ENCODE data around the gene TIMM8A. TPM values are rescaled to one million over a fixed set of nuclear protein-coding genes. Genes with fewer than 3 reads are reported as not detected.
A peak's percentile ranks its signal among the peaks of the same experiment; 100 is the strongest.
"Not testable (repeated sequence)": the region's sequence is repeated elsewhere in the genome, so short reads cannot be mapped to it uniquely, and the experiment has no call there.

The TIMM8A gene
- total RNA-seq, 2 donors from 2014 or later = 4.5 to 6.3 TPM

- TF ChIP-seq CTCF (IDR thresholded peaks at IDR 0.05) = no peak
- Histone ChIP-seq H3K9me3 (no peaks in the 10 kb centered on the region), H3K36me3 (no peaks in the 10 kb centered on the region), H3K4me3 (no peak overlapping the region), H3K27ac (no peak overlapping the region), H3K4me1 (no peaks in the 10 kb centered on the region), H3K27me3 (no peaks in the 10 kb centered on the region)
- no peak for DNase-seq (ENCODE audit: low spot score)
These were observed 8.7 kb upstream of the TIMM8A start for GRCh38 chrX:101357166-101357795.

- Histone ChIP-seq H3K9me3 (no peaks in the 10 kb centered on the region), H3K4me3 (peak overlapping the region; percentile 61 to 78), H3K27ac (peak overlapping the region in 1 of 2 donors; percentile 94), H3K4me1 (peaks cover 0 to 5% of the 10 kb centered on the region in 2 donors), H3K27me3 (no peaks in the 10 kb centered on the region), H3K36me3 (no peaks in the 10 kb centered on the region)
- DNase-seq (ENCODE audit: low spot score) = no peak
- TF ChIP-seq CTCF (IDR thresholded peaks at IDR 0.05) = no peak
These were observed 636 bp upstream of the TIMM8A start for GRCh38 chrX:101349193-101349562.

GRCh38 chrX:101347859-101348451 is 587 bp downstream of the TIMM8A start:
- Histone ChIP-seq H3K36me3 (no peaks in the 10 kb centered on the region), H3K27ac (peak overlapping the region; percentile 80 to 94), H3K4me3 (peak overlapping the region; percentile 61 to 78), H3K9me3 (no peaks in the 10 kb centered on the region), H3K4me1 (peaks cover 0 to 5% of the 10 kb centered on the region in 2 donors), H3K27me3 (no peaks in the 10 kb centered on the region)
- no peak for TF ChIP-seq CTCF (IDR thresholded peaks at IDR 0.05)
- no peak for DNase-seq (ENCODE audit: low spot score)

GRCh38 chrX:101337776-101338271 is 10.7 kb downstream of the TIMM8A start:
- Histone ChIP-seq H3K9me3 (no peaks in the 10 kb centered on the region), H3K4me1 (no peaks in the 10 kb centered on the region), H3K27ac (no peak overlapping the region), H3K36me3 (no peaks in the 10 kb centered on the region), H3K27me3 (no peaks in the 10 kb centered on the region), H3K4me3 (no peak overlapping the region)
- no peak for TF ChIP-seq CTCF (IDR thresholded peaks at IDR 0.05)
- DNase-seq (ENCODE audit: low spot score) = no peak

GRCh38 chrX:101334310-101334709 is 14.2 kb downstream of the TIMM8A start:
- not testable (repeated sequence) for H3K9me3 ChIP-seq; H3K27ac ChIP-seq; DNase-seq (ENCODE audit: low spot score); H3K4me1 ChIP-seq; H3K4me3 ChIP-seq; H3K36me3 ChIP-seq; H3K27me3 ChIP-seq

- H3K27ac ChIP-seq; H3K9me3 ChIP-seq; H3K27me3 ChIP-seq; H3K4me1 ChIP-seq; H3K36me3 ChIP-seq; DNase-seq (ENCODE audit: low spot score); H3K4me3 ChIP-seq: not testable (repeated sequence)
These were observed 21.9 kb downstream of the TIMM8A start for GRCh38 chrX:101326600-101326999.

- no peak for DNase-seq (ENCODE audit: low spot score)
- no peaks in the 10 kb centered on the region for H3K36me3 ChIP-seq
- no peak for TF ChIP-seq CTCF (IDR thresholded peaks at IDR 0.05)
These were observed 44.8 kb downstream of the TIMM8A start for GRCh38 chrX:101303790-101304189.

More at GRCh38 chrX:101303790-101304189, 44.8 kb downstream of the TIMM8A start:
- H3K27me3 ChIP-seq = no peaks in the 10 kb centered on the region
- H3K4me1 ChIP-seq = no peaks in the 10 kb centered on the region
- no peak overlapping the region for H3K4me3 ChIP-seq
- H3K27ac ChIP-seq = no peak overlapping the region
- H3K9me3 ChIP-seq = no peaks in the 10 kb centered on the region

Measured in right atrium auricular region (tissue), 2 donors.